WTC11 (cell line): ENCODE measurements around the gene PDE11A. TPM values are rescaled to one million over a fixed set of nuclear protein-coding genes. Genes with fewer than 3 reads are reported as not detected.

Experiments used
- ATAC-seq: fragments of 200-7000 bp; cut with Tn5 transposase; 2 replicates; pipeline ENCODE4 v1.10.0; 2021; ENCODE audit warnings: mild to moderate bottlenecking, moderate library complexity
- CTCF ChIA-PET: fragments of 300-600 bp; sonication (Branson Sonifier 250); formaldehyde crosslinking; loops from one replicate; lab custom pipeline; 2021; ENCODE audit warnings: antibody characterized with exemption; lab: Charles Lee
- POLR2A ChIA-PET: fragments of 350-600 bp; sonication (Branson Sonifier 250); formaldehyde crosslinking; loops from one replicate; lab custom pipeline; 2021; ENCODE audit warnings: antibody characterized with exemption; lab: Charles Lee
- DNase-seq: peaks from one replicate; pipeline ENCODE4 v3.0.0; 2021; ENCODE audit warnings: low spot score
- H3K27ac Mint-ChIP-seq: 2 replicates; pipeline ENCODE4 v1.8.0; 2021; ENCODE audit warnings: mixed read lengths
- H3K27me3 Mint-ChIP-seq: 2 replicates; pipeline ENCODE4 v1.8.0; 2021; ENCODE audit warnings: low read depth, mild to moderate bottlenecking, moderate library complexity, mixed read lengths
- H3K36me3 Mint-ChIP-seq: 2 replicates; pipeline ENCODE4 v1.8.0; 2021; ENCODE audit warnings: mixed read lengths
- H3K4me1 Mint-ChIP-seq: 2 replicates; pipeline ENCODE4 v1.8.0; 2022; ENCODE audit warnings: mixed read lengths
- H3K4me3 Mint-ChIP-seq: 2 replicates; pipeline ENCODE4 v1.8.0; 2021; ENCODE audit warnings: mild to moderate bottlenecking, moderate library complexity, mixed read lengths
- H3K9me3 Mint-ChIP-seq: 2 replicates; pipeline ENCODE4 v1.8.0; 2021; ENCODE audit warnings: mixed read lengths
- ATF2 ChIP-seq: sonication (generic); formaldehyde crosslinking; IDR thresholded peaks from 2 replicates; pipeline ENCODE4 v1.8.1; 2022; ENCODE audit warnings: low read depth, missing genetic modification reagents, borderline replicate concordance
- CBFB ChIP-seq: sonication (generic); formaldehyde crosslinking; IDR thresholded peaks from 2 replicates; pipeline ENCODE4 v1.8.1; 2022; ENCODE audit warnings: mild to moderate bottlenecking, low read depth, missing genetic modification reagents
- ETV6 ChIP-seq: sonication (generic); formaldehyde crosslinking; IDR thresholded peaks from 2 replicates; pipeline ENCODE4 v1.8.1; 2022; ENCODE audit warnings: mild to moderate bottlenecking, missing genetic modification reagents
- GRHL2 ChIP-seq: fragments of 250-450 bp; sonication (Bioruptor Pico); IDR thresholded peaks from 2 replicates; pipeline ENCODE4 v1.8.0; 2022; ENCODE audit warnings: mild to moderate bottlenecking, moderate library complexity; ENCODE audit not compliant: insufficient replicate concordance, severe bottlenecking
- HMGA2 ChIP-seq: fragments of 250-450 bp; sonication (Bioruptor Pico); IDR thresholded peaks from 2 replicates; pipeline ENCODE4 v1.4.0; 2021; ENCODE audit warnings: mild to moderate bottlenecking, moderate library complexity
- IRF2 ChIP-seq: sonication (generic); formaldehyde crosslinking; IDR thresholded peaks from 2 replicates; pipeline ENCODE4 v1.8.0; 2022; ENCODE audit warnings: low read depth, missing genetic modification reagents, borderline replicate concordance
- JAZF1 ChIP-seq: fragments of 250-450 bp; sonication (Bioruptor Pico); IDR thresholded peaks from 2 replicates; pipeline ENCODE4 v1.9.0; 2021; ENCODE audit warnings: moderate library complexity, mild to moderate bottlenecking, inconsistent platforms
- MXD4 ChIP-seq: fragments of 250-450 bp; sonication (Bioruptor Pico); IDR thresholded peaks from 2 replicates; pipeline ENCODE4 v1.8.0; 2021; ENCODE audit warnings: mild to moderate bottlenecking, moderate library complexity, borderline replicate concordance
- NR2C2 ChIP-seq: sonication (generic); formaldehyde crosslinking; IDR thresholded peaks from 2 replicates; pipeline ENCODE4 v1.8.0; 2022; ENCODE audit warnings: mild to moderate bottlenecking, missing genetic modification reagents
- PRDM15 ChIP-seq: sonication (generic); formaldehyde crosslinking; IDR thresholded peaks from 2 replicates; pipeline ENCODE4 v1.8.0; 2022; ENCODE audit warnings: missing genetic modification reagents
- PREB ChIP-seq: sonication (generic); formaldehyde crosslinking; IDR thresholded peaks from 2 replicates; pipeline ENCODE4 v1.8.1; 2022; ENCODE audit warnings: mild to moderate bottlenecking, missing genetic modification reagents, moderate library complexity, borderline replicate concordance
- PRRX2 ChIP-seq: fragments of 250-450 bp; sonication (Bioruptor Pico); IDR thresholded peaks from 2 replicates; pipeline ENCODE4 v1.8.0; 2021; ENCODE audit warnings: mild to moderate bottlenecking
- SMAD4 ChIP-seq: sonication (generic); formaldehyde crosslinking; IDR thresholded peaks from 2 replicates; pipeline ENCODE4 v1.8.0; 2022; ENCODE audit warnings: mild to moderate bottlenecking, missing genetic modification reagents
- SOX15 ChIP-seq: fragments of 250-450 bp; sonication (Bioruptor Pico); IDR thresholded peaks from 2 replicates; pipeline ENCODE4 v1.9.0; 2021; ENCODE audit warnings: mild to moderate bottlenecking
- TEAD1 ChIP-seq: sonication (generic); formaldehyde crosslinking; IDR thresholded peaks from 2 replicates; pipeline ENCODE4 v1.8.0; 2022; ENCODE audit warnings: mild to moderate bottlenecking, missing genetic modification reagents
- TP53 ChIP-seq: sonication (generic); formaldehyde crosslinking; IDR thresholded peaks from 2 replicates; pipeline ENCODE4 v1.8.1; 2023; ENCODE audit warnings: mild to moderate bottlenecking, missing genetic modification reagents
- USF2 ChIP-seq: sonication (generic); formaldehyde crosslinking; IDR thresholded peaks from 2 replicates; pipeline ENCODE4 v1.8.1; 2023; ENCODE audit warnings: mild to moderate bottlenecking, missing genetic modification reagents, moderate library complexity
- ZBTB43 ChIP-seq: sonication (generic); formaldehyde crosslinking; IDR thresholded peaks from 2 replicates; pipeline ENCODE4 v1.8.1; 2023; ENCODE audit warnings: mild to moderate bottlenecking, missing genetic modification reagents
- ZNF416 ChIP-seq: fragments of 250-450 bp; sonication (Bioruptor Pico); IDR thresholded peaks from 2 replicates; pipeline ENCODE4 v1.9.0; 2021; ENCODE audit warnings: mild to moderate bottlenecking, inconsistent platforms
- ZNF423 ChIP-seq: fragments of 250-450 bp; sonication (Bioruptor Pico); IDR thresholded peaks from 2 replicates; pipeline ENCODE4 v2.1.2; 2022; ENCODE audit warnings: mild to moderate bottlenecking, moderate library complexity
- total RNA-seq: library from RNA; stranded (reverse); gene quantifications from 3 replicates; pipeline ENCODE4 v1.2.3, GENCODE V29; 2021
- TF ChIP-seq, protein P1 (sequence below): sonication (generic); formaldehyde crosslinking; IDR thresholded peaks from 2 replicates; pipeline ENCODE4 v1.8.1; 2023; ENCODE audit warnings: mild to moderate bottlenecking, missing genetic modification reagents
- TF ChIP-seq, protein P2 (sequence below): sonication (generic); formaldehyde crosslinking; IDR thresholded peaks from 2 replicates; pipeline ENCODE4 v1.8.0; 2023; ENCODE audit warnings: mild to moderate bottlenecking, missing genetic modification reagents

Gene PDE11A
- total RNA-seq, 1 experiment from 2014 or later: 0.13 TPM

GRCh38 chr2:177742851-177743250, 329.7 kb downstream of the PDE11A start:
- Mint-ChIP-seq H3K4me1 (no peaks in the 10 kb centered on the region), H3K27me3 (peaks cover 100% of the 10 kb centered on the region), H3K9me3 (no peaks in the 10 kb centered on the region), H3K36me3 (no peaks in the 10 kb centered on the region)
- DNase-seq: no peak
- TF ChIP-seq SMAD4 (CRISPR knock-in tag) (no peak), CBFB (CRISPR knock-in tag) (no peak), PRDM15 (CRISPR knock-in tag) (no peak), TP53 (CRISPR knock-in tag) (no peak), PREB (no peak)
- TF ChIP-seq, protein P1, sequence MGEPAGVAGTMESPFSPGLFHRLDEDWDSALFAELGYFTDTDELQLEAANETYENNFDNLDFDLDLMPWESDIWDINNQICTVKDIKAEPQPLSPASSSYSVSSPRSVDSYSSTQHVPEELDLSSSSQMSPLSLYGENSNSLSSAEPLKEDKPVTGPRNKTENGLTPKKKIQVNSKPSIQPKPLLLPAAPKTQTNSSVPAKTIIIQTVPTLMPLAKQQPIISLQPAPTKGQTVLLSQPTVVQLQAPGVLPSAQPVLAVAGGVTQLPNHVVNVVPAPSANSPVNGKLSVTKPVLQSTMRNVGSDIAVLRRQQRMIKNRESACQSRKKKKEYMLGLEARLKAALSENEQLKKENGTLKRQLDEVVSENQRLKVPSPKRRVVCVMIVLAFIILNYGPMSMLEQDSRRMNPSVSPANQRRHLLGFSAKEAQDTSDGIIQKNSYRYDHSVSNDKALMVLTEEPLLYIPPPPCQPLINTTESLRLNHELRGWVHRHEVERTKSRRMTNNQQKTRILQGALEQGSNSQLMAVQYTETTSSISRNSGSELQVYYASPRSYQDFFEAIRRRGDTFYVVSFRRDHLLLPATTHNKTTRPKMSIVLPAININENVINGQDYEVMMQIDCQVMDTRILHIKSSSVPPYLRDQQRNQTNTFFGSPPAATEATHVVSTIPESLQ (CRISPR knock-in tag): no peak
- TF ChIP-seq, all 79 proteins: peak for 0
- ChIA-PET POLR2A (no interaction called here), CTCF (interaction anchor here (0.7 kb wide), 1 partner anchor 578 kb away, joined by 3 read pairs; no protein-coding TSS in a partner anchor)
- H3K4me3 Mint-ChIP-seq: no peak overlapping the region
- ATAC-seq: no peak
- no peak overlapping the region for H3K27ac Mint-ChIP-seq

GRCh38 chr2:177741866-177742265, 330.7 kb downstream of the PDE11A start:
- DNase-seq: no peak
- H3K9me3 Mint-ChIP-seq: no peaks in the 10 kb centered on the region
- ChIA-PET POLR2A (no interaction called here), CTCF (interaction anchor here (0.7 kb wide), 1 partner anchor 554 kb away, joined by 4 read pairs; no protein-coding TSS in a partner anchor)
- no peaks in the 10 kb centered on the region for H3K4me1 Mint-ChIP-seq
- ATAC-seq: no peak
- no peak overlapping the region for H3K27ac Mint-ChIP-seq
- H3K36me3 Mint-ChIP-seq: no peaks in the 10 kb centered on the region
- TF ChIP-seq GRHL2: no peak
- no peak for TF ChIP-seq USF2
- TF ChIP-seq CBFB (CRISPR knock-in tag): no peak
- no peak for TF ChIP-seq ATF2 (CRISPR knock-in tag)
- TF ChIP-seq SMAD4 (CRISPR knock-in tag): no peak
- no peak for TF ChIP-seq SOX15 (CRISPR knock-in tag)
- TF ChIP-seq, protein P2, sequence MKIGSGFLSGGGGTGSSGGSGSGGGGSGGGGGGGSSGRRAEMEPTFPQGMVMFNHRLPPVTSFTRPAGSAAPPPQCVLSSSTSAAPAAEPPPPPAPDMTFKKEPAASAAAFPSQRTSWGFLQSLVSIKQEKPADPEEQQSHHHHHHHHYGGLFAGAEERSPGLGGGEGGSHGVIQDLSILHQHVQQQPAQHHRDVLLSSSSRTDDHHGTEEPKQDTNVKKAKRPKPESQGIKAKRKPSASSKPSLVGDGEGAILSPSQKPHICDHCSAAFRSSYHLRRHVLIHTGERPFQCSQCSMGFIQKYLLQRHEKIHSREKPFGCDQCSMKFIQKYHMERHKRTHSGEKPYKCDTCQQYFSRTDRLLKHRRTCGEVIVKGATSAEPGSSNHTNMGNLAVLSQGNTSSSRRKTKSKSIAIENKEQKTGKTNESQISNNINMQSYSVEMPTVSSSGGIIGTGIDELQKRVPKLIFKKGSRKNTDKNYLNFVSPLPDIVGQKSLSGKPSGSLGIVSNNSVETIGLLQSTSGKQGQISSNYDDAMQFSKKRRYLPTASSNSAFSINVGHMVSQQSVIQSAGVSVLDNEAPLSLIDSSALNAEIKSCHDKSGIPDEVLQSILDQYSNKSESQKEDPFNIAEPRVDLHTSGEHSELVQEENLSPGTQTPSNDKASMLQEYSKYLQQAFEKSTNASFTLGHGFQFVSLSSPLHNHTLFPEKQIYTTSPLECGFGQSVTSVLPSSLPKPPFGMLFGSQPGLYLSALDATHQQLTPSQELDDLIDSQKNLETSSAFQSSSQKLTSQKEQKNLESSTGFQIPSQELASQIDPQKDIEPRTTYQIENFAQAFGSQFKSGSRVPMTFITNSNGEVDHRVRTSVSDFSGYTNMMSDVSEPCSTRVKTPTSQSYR: no peak
- TF ChIP-seq NR2C2 (CRISPR knock-in tag): no peak
- no peak for TF ChIP-seq HMGA2
- no peak for TF ChIP-seq PRRX2
- no peak for TF ChIP-seq ZNF423 (CRISPR knock-in tag)
- TF ChIP-seq JAZF1 (CRISPR knock-in tag): no peak
- TF ChIP-seq ETV6 (CRISPR knock-in tag): no peak
- no peak for TF ChIP-seq TEAD1 (CRISPR knock-in tag)
- no peak for TF ChIP-seq IRF2
- no peak for TF ChIP-seq ZBTB43 (CRISPR knock-in tag)
- no peak for TF ChIP-seq ZNF416 (CRISPR knock-in tag)
- no peak for TF ChIP-seq MXD4
- TF ChIP-seq, all 79 proteins: peak for 0
- peaks cover 98% of the 10 kb centered on the region for H3K27me3 Mint-ChIP-seq
- no peak overlapping the region for H3K4me3 Mint-ChIP-seq
